ENCODE data around the gene POLDIP2. TPM values are rescaled to one million over a fixed set of nuclear protein-coding genes. Genes with fewer than 3 reads are reported as not detected.

Gene POLDIP2
- total RNA-seq, 1 donor from 2014 or later = 103 TPM

DNA sequence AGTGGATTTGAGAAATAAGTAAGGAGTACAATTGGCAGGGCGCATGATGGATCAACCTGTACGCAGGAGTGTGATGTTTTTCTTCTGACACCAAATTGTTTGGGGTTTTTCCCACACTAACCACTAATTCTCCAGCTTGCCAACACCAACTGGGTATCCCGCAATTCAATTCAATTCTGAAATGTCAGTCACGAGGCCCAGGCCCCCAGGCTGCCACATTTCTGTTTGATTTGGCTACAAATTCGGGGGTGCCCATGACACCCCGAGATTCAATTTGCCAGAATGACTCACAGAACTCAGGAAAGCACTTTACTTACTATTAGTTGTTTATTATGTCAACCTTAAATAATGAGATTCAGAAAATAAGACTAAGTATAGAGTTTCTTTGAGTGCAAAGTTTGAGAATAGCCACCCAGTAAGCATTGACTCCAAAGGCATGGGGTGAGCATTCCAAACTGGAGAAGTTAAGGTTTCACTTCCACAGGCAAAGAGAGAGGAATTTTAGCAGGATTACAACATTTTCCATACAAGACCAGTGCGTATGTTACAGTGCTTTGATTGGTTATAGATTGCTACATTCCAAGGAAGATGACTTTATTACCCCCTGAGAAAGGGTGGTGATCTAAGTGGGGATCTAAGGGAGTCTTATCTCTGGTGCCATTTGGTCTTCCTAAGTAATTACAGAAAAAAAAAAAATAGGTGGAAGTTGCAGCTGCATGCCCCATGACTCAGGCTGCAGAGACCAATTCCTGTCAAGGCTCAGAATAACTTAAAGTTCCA lies 37.2 kb upstream of the POLDIP2 start:
- no peaks in the 10 kb centered on the region for H3K36me3 ChIP-seq (ENCODE audit: control insufficient read depth, insufficient read depth, low read length)
- no peak for DNase-seq (ENCODE audit: low read depth)

DNA sequence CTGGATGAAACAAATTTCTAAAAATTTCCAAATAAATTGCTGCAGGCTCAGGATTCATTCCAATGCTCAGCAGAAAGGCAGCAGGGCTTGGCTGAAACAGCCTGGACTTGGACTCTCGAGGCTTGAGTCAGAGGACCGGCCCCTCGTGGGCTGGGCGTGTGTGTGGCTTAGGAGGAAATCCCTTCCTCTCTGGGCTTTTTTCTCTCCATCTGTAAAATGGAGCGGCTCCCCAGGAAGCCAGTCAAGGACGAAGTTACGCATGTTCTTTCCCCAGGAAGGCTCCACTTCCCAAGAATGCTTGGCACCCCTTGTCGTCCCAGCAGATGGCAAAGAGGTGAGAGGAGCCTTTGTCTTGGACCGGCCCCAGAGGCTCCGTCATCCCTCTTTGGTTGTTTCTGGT lies 35.2 kb upstream of the POLDIP2 start:
- H3K27me3 ChIP-seq (ENCODE audit: control insufficient read depth, insufficient read depth, low read length) = no peaks in the 10 kb centered on the region
- DNase-seq (ENCODE audit: low read depth) = no peak
- TF ChIP-seq, protein P1, sequence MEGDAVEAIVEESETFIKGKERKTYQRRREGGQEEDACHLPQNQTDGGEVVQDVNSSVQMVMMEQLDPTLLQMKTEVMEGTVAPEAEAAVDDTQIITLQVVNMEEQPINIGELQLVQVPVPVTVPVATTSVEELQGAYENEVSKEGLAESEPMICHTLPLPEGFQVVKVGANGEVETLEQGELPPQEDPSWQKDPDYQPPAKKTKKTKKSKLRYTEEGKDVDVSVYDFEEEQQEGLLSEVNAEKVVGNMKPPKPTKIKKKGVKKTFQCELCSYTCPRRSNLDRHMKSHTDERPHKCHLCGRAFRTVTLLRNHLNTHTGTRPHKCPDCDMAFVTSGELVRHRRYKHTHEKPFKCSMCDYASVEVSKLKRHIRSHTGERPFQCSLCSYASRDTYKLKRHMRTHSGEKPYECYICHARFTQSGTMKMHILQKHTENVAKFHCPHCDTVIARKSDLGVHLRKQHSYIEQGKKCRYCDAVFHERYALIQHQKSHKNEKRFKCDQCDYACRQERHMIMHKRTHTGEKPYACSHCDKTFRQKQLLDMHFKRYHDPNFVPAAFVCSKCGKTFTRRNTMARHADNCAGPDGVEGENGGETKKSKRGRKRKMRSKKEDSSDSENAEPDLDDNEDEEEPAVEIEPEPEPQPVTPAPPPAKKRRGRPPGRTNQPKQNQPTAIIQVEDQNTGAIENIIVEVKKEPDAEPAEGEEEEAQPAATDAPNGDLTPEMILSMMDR (IDR thresholded peaks at IDR 0.05; ENCODE audit: insufficient read depth, low read length, poor library complexity, severe bottlenecking) = no peak

More for the DNA sequence above, 37.2 kb upstream of the POLDIP2 start:
- Histone ChIP-seq H3K27me3 (ENCODE audit: control insufficient read depth, insufficient read depth, low read length) (no peaks in the 10 kb centered on the region), H3K4me3 (ENCODE audit: low read depth, low read length) (no peak overlapping the region)
- TF ChIP-seq, protein P1 (IDR thresholded peaks at IDR 0.05; ENCODE audit: insufficient read depth, low read length, poor library complexity, severe bottlenecking) = no peak

DNA sequence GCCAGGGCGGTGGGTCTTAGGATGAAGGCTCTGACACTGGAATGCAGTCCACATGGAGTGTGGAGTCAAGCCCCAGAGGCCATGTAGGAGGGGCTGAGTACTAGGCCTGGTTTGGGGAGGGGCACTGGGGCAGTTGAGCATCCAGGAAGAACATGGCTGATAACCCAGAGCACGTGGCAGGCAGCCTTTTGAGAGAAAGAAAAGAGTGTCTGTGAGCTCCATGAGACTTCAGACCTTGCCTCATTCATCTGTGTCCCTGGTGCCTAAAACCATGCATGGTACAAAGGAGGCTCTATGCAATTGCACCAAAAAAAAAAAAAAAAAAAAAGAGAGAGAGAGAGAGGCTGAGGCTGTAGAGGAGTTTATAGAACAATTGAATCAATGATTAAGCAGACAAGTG lies 34.1 kb upstream of the POLDIP2 start:
- DNase-seq (ENCODE audit: low read depth) = no peak
- TF ChIP-seq, protein P1 (IDR thresholded peaks at IDR 0.05; ENCODE audit: insufficient read depth, low read length, poor library complexity, severe bottlenecking) = no peak
- Histone ChIP-seq H3K36me3 (ENCODE audit: control insufficient read depth, insufficient read depth, low read length) (no peaks in the 10 kb centered on the region), H3K4me3 (ENCODE audit: low read depth, low read length) (no peak overlapping the region), H3K27me3 (ENCODE audit: control insufficient read depth, insufficient read depth, low read length) (no peaks in the 10 kb centered on the region)

More for the DNA sequence above, 35.2 kb upstream of the POLDIP2 start:
- Histone ChIP-seq H3K4me3 (ENCODE audit: low read depth, low read length) (no peak overlapping the region), H3K36me3 (ENCODE audit: control insufficient read depth, insufficient read depth, low read length) (no peaks in the 10 kb centered on the region)

DNA sequence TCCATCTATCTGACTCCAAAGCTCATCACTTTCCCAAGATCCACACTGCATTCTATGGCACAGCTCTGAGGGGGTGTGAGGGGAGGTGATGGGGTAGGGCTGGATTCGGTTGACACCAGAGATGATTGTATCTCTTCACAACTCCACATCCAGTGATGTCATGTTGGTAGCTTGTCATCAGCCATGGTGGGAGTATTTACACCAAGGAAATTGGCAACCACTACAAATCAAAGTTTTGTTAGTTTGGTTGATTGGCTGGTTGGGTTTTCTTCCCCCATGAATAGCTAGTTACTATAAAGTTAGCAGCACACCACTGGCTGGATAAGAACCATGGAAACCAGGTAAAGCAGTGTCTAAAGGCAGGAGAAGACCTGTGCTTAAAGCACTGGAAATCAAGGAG lies 33.7 kb upstream of the POLDIP2 start:
- DNase-seq (ENCODE audit: low read depth) = no peak
- no peak overlapping the region for H3K4me3 ChIP-seq (ENCODE audit: low read depth, low read length)
- TF ChIP-seq, protein P1 (IDR thresholded peaks at IDR 0.05; ENCODE audit: insufficient read depth, low read length, poor library complexity, severe bottlenecking) = no peak
- H3K27me3 ChIP-seq (ENCODE audit: control insufficient read depth, insufficient read depth, low read length) = no peaks in the 10 kb centered on the region
- no peaks in the 10 kb centered on the region for H3K36me3 ChIP-seq (ENCODE audit: control insufficient read depth, insufficient read depth, low read length)

DNA sequence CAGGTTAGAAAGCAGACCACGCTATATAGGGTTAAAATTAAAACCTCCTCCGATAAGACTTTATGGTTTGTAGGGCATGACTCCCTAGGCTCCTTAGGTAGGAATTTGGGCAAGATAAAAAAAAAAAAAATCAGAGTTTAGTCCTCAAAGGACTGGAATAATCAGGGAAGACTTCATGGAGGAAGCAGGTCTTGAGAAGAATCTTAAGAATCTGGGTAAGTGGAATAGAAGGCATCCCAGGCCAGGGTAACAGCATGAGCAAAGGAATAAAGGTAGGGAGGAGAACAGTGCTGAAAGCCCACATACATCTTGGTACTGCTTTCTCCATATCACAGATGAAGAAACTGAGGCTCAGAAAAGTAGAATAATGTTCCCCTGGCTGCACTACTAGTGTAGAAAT lies 33.2 kb upstream of the POLDIP2 start:
- Histone ChIP-seq H3K4me3 (ENCODE audit: low read depth, low read length) (no peak overlapping the region), H3K36me3 (ENCODE audit: control insufficient read depth, insufficient read depth, low read length) (no peaks in the 10 kb centered on the region), H3K27me3 (ENCODE audit: control insufficient read depth, insufficient read depth, low read length) (no peaks in the 10 kb centered on the region)
- TF ChIP-seq, protein P1 (IDR thresholded peaks at IDR 0.05; ENCODE audit: insufficient read depth, low read length, poor library complexity, severe bottlenecking) = no peak
- no peak for DNase-seq (ENCODE audit: low read depth)

DNA sequence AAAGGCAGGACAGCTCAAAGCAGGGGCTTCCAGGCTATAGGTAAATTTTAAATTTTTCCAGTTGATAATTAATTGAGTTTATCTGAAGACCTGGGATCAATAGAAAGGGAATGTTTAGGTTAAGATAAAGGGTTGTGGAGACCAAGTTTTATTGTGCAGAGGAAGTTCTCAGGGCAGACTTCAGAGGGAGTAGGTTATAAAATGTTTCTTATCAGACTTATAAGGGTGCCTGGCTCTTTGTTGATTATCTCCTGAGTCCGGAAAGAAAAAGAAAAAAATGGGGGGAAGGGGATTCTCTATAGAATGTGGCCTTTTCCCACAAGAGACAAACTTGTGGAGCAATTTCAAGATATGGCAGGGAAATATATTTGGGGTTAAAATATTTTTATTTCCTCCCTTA lies 32.8 kb upstream of the POLDIP2 start:
- H3K4me3 ChIP-seq (ENCODE audit: low read depth, low read length) = no peak overlapping the region
- peaks cover 4% of the 10 kb centered on the region for H3K27me3 ChIP-seq (ENCODE audit: control insufficient read depth, insufficient read depth, low read length)
- TF ChIP-seq, protein P1 (IDR thresholded peaks at IDR 0.05; ENCODE audit: insufficient read depth, low read length, poor library complexity, severe bottlenecking) = no peak
- no peak for DNase-seq (ENCODE audit: low read depth)
- no peaks in the 10 kb centered on the region for H3K36me3 ChIP-seq (ENCODE audit: control insufficient read depth, insufficient read depth, low read length)

Measured in kidney epithelial cell (primary cell).